HG03442 (cell line): ENCODE results near the gene PRM3.

Experiments used
- ATAC-seq: cut with Tn5 transposase; IDR thresholded peaks from one replicate; pipeline ENCODE4 v1.9.1; 2021; ENCODE audit warnings: mild to moderate bottlenecking, moderate library complexity; ENCODE audit not compliant: unreplicated experiment

PRM3 gene

DNA sequence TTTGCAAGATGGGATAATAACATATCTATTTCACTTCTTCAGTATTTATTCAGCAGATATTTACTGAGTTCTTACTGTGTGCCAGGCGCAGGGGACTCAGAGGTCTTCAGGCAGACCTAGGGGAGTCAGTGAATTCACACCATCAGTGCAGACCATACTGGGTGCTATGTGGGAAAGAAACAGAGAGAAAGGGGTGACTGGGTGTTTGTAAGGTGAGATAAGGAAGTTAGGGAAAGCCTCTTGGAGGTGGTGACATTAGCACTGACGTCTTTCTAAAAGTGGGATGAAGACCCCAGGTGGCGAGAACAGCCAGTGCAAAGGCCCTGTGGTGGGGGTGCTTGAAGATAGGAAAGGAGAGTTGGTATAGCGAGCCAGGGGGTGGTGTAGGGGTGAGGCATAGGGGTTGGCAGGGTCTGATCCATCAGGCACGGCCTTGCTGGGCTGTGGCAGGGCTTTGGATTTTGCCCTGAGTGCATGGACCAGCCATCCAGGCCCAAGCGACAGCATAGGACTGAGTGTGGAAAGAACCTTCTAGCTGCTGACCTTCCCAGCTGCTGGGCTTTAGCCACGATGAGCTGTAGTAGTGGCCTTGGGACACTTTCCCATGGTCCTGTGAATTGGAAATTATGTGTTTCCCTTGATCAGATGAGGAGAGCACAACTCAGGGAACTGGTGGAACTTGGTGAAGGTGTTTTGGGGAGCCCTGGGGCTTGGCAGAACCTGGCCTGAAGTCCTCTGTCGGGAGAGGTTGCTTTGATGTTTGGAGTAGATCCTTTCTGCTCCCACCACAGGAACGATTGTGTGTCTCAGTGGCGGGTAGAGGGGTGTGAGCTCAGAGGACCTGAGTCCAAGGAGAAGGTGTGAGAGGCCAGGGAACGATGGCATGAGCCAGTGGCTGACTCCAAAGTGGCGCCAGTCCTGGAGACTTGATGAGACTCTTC, 13.5 kb downstream of the PRM3 start:
- ATAC-seq = no peak

DNA sequence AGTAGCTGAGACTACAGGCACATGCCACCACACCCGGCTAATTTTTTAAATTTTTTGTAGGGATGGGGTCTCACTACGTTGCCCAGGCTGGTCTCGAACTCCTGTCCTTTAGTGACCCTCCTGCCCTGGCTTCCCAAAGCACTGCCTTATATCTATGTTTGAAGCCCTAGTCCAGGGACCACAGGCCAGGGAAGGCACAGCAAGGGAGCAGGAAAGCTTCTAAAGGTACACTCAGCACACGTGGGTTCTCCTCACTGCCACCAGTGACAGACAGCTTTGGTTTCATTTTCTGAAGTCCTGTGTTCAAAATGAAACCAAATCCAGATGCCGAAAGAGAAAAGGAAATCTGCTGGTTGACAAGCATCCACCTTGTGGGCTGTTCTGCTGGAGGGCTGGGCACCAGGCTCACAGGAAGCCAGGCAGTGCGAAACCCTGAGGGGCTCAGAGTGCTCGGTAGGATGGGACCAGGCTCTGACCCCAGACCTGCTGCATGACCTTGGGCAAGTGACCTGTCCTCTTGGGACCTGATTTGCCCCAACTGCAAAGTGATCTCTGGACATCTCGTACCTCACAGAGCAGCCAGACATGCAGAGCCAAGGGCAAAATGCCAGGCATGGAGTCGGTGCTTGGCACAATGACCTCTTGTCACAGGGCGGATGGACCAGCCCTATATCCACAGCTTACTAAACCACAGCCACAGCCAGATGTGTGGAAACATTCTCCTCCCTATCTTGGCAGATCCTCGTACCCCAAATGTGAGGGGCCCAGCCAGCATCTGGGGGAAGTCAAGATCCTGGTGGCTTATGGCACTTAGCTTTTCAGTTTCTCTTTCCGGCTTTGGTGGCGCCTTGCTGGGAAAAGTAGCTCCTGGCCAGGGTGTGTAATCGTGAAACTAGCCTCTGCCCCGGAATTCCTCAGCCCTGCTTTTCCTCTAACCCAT, 14.6 kb downstream of the PRM3 start:
- no peak for ATAC-seq

DNA sequence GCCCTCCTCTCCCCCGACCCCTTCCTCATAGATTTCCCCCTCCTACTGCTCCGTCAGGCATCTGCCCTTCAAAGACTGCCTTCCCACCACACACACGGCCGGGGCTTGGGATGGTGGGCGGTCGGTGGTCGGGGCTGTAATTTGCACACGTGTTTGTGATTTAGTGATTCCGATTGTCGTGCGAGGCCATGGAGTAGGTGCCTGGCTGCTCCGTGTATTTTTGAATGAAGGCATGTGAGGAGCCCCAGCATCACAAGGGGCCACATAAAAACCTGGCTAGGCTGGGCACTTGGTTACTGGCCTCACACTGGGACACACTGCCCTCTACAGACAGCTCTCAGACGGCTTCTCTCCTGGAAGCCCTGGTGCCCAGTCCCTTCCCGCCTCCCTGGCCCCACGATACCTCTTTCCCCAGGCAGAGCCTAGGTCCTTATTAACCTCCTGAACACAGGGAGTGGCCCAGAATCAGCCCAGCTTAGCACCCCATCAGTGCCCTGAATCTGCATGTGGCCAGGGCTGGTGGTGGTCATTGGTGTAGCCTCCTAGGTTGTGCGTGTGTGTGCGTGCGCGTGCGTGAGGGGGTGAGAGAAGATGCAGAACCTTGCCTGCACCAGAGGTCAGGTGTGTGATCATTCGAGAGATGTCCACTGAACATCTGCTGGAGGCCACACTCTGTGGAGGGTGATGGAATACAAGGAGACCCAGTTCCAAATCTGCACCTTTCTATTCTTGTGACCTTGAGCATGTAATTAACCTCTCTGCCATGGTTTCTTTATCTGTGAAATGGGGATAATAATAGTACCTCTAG, 16.1 kb downstream of the PRM3 start:
- no peak for ATAC-seq

DNA sequence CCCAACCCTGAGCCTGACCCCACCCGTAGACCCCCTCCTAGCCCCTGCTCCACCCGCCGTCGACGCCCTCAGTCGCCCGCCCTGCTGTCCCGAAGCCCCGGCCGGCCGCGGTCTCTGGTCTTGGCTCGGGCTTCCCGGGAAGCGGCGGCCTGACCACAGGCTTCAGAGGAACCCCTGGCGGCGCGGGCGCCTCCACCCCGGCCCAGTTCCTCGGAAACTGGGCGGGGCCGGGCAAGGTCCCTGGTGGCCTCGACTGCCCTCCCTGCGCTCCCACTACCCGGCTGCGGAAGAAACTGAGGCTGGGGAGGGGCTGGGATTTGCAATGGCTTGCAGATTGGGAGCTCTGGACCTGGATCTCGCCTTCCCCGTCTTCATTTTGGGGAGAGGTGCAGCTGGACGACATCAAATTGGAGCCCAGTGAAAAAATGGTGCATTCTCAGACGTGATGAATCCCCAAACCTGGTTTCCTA, 16.7 kb downstream of the PRM3 start:
- no peak for ATAC-seq

DNA sequence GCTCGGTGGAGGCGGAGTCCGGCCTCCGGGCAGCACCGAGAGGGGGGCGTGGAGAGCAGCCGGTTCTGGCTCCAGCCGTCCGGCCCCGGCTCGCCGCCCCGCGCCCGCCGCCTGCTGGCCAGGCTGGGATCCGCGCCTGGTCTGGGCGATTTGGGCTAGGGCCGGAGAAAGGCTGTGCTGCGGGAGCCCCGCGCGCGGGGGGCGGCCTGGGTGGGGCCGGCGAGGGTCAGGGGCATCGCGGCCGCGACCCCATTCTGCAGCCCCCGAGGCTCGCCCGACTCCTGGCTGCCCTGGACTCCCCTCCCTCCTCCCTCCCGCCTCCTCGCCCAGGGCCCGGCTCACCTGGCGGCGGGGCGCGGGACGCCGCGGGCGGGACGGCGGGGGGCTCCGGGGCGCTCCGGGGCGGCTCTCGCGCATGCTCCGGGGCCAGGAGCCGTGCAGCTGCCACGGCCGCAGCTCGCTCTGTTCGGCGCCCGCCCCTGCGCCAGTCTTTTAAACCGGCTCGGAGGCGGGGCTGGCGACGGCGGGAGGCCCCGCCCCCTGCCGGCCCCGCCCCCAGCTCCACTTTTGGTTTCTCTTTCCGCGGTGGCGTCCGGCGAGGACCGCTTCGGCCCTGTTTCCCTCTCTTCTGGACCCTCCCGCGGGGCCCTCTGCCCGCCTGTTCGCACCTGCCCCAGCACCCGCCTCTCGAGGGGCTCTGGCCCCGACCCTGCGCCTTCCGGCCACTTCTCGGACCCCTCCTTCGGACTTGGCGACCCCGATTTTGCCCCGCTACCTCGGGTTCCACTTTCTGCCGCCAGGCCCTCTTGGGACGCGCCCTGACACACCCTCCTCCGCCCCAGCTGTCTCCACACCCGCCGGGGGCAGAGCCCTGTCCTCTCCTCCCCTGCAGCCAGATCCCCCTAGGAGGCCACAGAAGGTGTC, 17.4 kb downstream of the PRM3 start, which contains the start of gene SOCS1:
SOCS1 (minus strand) TSS at position 468 of the 924 bp plus-strand sequence. CDS start 726 bp downstream, outside the sequence.
- peak; percentile 44 for ATAC-seq

DNA sequence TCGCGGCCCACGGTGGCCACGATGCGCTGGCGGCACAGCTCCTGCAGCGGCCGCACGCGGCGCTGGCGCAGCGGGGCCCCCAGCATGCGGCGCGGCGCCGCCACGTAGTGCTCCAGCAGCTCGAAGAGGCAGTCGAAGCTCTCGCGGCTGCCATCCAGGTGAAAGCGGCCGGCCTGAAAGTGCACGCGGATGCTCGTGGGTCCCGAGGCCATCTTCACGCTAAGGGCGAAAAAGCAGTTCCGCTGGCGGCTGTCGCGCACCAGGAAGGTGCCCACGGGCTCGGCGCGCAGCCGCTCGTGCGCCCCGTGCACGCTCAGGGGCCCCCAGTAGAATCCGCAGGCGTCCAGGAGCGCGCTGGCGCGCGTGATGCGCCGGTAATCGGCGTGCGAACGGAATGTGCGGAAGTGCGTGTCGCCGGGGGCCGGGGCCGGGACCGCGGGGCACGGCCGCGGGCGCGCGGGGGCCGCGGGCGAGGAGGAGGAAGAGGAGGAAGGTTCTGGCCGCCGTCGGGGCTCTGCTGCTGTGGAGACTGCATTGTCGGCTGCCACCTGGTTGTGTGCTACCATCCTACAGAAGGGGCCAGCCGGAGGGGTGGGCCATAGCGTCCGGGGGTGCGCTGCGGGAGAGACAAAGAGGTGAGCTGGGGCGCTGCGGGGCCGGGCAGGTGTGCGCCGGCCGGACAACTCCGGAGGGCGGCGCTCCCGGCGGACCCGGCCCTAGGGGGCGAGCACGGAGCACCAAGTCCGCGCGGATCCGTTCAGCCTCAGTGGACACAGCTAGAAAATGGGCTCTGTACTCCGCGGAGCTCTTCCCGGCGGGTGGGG, 18.3 kb downstream of the PRM3 start:
- ATAC-seq = peak; percentile 2

DNA sequence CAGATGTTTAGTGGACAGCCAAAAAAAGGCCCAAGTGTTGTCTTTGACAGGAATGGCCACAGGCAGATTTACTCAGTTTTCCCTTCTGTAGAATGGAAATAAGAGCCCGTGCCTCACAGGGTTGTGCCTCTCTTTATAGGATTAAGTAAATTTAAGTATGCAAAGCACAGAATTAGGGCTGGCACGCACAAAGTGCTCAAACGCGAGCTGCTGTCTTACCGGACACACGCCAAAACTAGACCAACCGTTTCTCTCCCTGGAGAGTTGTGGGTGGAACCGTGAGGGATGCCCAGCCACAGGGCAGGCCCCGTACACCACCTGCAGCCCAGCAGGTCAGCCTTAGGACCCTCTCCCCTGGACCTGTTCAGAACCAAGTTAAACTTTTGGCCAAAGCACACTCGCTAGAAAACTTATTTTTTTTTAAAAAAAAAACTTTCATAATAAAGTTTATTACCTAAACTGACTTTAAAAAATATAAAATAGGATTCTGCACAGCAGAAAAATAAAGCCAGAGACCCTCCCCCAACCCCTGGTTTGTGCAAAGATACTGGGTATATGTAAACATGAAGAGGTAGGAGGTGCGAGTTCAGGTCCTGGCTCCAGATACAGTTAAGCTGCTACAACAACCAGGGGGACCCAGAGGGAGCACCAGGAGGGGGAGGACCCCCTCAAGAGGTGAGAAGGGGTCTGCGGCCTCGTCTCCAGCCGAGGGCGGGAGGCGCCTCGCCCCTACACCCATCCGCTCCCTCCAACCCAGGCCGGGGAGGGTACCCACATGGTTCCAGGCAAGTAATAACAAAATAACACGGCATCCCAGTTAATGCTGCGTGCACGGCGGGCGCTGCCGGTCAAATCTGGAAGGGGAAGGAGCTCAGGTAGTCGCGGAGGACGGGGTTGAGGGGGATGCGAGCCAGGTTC, 19.2 kb downstream of the PRM3 start:
- no peak for ATAC-seq

DNA sequence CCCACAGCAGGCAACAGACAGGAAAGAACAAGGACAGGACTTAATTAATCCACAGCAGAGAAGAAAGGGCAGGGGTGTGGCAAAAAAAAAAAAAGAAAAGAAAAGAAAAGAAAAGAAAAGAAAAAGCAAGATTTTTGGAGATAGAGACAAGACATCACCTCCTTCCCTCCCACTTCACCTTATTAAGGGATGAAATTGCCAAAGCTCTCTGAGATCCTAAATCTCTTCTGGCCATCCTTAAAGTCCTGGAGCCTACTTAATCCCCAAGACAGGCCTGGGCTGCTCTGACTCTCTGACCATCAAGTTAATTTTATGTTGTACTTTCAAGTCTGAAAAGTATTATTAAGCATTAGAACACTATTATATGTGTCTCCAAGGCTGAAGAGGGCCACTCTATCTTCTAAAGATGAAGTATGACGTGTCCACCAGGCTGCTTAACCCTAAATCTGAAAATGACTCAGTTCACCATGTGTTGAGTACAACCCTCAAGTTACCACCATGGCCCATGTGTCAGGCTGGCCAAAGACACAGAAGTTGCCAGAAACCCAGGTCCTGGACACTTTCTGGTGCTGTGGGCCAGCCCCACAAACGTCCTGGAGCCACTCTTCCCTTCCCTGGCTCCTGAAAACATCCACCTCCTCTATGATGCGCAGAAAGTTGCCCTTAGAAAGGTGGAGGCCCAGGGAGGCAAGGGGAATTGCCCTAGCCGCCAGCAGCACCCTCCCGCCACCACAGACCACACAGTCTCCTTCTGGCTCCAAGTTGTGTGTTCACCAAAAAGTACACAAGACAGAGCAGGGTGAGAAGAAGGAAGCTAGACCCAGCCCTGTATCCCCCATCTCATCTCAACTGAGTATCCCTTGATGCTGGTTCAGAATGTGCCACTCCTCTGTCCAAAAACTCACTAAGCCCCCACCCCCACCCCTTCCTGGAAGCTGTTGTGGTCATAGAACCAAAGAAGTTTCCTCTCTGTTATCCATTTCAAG, 20.1 kb downstream of the PRM3 start:
- ATAC-seq = no peak

DNA sequence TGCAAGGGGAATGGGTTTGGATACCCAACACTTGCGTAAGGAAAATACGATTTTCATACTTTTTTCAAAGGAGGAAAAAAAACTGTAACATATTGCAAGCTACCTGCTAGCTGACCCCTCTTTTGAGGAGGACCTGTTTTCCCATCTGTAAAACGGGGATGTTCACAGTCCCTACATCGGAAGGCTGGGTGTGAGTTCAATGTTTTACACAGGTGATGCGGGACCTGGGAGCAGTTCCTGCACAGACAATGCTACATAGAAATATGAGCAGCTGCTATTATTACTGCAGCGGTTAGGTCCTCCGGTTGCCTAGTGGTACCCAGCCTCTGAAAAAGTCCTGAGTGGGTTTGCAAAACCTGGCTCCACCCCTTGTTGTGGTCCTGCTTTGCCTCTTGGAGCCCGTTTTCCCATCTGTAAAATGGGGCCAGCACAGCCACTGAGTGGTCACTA, 20.9 kb downstream of the PRM3 start:
- no peak for ATAC-seq

DNA sequence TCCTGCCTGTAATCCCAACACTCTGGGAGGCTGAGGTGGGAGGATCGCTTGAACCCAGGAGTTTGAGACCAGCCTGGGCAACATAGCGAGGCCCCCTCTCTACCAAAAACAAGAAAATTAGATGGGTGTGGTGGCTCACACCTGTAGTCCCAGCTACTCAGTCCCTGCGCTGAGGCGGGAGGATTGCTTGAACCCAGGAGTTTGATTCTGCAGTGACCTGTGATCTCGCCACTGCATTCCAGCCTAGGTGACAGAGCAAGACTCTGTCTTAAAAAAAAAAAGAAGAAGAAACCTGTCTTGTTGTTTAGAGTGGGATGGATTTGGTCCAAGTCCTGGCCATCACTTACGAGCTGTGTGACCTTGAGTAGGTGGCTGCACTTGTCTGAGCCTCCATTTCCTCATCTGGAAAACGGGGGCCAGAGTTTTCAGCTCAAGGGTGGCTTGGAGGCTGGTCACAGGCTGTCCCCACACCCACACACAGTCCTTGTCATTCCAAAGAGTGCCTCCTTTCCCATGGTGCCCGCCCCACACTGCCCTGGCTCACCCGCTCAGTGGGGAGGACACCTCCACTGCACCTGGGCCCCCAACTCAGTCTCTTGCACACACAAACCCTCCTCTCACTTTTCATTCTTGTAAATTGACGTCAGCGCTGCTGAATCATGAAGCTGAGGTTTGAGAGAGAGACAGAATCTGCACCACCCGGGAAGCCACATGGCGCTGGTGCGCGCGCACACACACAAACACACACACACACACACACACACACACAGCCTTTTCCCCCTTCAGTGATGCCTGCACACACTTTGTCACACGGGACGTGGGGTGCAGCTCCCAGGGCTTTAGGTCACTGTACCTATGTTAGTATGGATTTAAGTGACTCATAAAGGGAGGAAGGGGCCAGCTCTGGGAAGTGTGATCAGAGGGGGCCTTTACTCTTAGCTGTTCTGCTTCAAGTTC, 21.6 kb downstream of the PRM3 start:
- ATAC-seq = no peak

DNA sequence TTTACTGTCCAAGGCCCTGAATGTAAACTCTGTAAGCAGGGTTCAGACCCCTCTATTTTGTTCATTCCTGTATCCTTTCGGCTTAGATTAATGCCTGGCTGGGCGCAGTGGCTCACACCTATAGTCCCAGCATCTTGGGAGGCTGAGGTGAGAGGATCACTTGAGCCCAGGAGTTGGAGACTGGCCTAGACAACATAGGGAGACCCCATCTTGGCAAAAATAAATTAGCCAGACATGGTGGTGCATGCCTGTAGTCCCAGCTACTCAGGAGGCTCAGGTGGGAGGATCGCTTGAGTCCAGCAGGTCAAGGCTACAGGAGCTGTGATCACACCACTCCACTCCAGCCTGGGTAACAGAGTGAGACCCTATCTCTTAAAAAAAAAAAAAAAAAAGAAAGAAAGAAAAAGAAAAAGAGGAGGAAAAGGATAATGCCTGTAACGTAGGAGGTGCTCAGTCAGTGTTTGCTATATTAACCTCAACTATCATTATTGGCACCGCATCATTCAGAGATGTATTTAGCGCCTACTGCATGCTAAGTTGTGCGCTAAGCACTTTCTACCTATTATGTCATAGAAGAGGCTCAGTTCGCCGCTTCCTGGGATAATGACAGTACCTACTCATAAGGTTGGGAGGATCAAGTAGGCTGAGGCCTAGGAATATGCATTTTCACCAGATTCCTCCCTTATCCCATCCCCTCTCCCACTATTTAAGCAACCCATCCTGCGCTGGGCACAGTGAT, 22.5 kb downstream of the PRM3 start:
- no peak for ATAC-seq

DNA sequence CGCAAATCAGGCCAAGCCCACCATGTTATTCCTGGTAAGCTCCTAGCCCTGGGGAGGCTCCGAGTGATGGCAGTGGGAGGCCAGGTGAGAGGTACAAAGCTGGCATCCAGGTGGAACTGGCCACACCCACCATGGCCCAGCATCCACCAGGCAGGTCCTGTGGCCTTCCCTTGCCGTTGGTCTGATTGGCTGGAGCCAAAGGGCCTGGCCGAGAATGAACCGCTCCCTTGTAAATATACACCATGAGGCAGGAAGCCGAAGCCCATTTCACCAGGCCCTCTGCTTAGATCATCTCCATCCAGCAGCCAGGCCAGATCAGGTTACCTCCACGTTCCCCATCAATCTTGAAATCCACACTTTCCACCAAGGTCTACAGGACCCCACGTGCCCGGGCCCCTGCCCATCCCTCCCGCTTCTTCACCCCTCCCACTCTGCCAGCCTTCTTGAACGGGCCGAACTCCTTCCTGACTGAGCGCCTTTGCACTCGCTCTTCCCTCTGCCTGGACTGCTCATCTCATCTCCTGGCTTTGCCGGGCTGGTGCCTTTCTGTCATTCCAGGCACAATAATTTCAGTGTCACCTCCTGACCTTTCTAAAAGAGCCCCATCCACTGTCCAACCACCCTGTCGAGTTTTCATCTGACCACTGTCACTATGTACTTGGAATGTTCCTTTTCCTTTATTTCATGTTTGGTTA, 23.2 kb downstream of the PRM3 start:
- no peak for ATAC-seq

DNA sequence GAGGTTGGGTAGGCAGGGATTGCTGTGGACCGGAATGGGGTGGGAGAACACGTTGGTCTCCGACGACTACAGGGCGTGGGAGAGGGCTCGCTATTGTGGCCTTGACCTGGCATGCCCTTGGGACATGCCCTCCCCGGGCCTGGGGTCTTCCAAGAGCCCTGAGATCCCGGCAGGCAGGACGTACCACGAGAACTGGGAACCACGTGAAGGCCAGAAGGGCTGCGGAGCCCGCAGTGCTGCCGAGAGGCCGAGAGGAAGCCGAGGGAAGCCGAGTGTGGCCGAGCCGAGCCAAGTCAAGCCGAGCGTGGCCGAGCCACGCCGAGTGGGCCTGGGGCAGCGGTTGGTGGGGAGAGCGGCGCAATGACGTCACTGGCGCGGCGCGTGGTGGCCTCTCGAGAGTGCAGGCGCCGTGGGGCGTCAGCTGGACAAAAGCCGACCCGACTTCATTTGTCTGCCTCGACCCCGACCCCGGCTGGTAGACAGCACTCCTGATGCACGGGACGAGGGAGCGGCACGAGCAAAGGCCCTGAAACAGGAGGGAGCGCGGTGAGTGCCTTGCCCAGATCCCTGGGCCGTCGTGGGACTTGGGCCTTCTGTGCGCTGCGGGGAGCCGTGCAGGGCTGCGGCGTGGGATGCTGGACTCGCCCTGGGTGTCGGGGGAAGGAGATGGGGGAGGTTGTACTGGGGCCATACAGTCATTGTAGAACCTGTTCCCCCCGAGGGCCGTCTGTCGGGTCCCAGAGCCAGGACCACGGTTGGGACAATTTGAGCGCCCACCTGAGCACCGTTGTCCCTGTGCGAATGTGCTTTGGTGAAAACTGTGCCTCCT, 24.0 kb downstream of the PRM3 start:
- ATAC-seq = no peak
